ENCODE results near the gene NUDT14. TPM values are rescaled to one million over a fixed set of nuclear protein-coding genes. Genes with fewer than 3 reads are reported as not detected.

NUDT14 gene
- total RNA-seq, 4 donors from 2014 or later = 0.66 to 2.7 (median 1.8) TPM

DNA sequence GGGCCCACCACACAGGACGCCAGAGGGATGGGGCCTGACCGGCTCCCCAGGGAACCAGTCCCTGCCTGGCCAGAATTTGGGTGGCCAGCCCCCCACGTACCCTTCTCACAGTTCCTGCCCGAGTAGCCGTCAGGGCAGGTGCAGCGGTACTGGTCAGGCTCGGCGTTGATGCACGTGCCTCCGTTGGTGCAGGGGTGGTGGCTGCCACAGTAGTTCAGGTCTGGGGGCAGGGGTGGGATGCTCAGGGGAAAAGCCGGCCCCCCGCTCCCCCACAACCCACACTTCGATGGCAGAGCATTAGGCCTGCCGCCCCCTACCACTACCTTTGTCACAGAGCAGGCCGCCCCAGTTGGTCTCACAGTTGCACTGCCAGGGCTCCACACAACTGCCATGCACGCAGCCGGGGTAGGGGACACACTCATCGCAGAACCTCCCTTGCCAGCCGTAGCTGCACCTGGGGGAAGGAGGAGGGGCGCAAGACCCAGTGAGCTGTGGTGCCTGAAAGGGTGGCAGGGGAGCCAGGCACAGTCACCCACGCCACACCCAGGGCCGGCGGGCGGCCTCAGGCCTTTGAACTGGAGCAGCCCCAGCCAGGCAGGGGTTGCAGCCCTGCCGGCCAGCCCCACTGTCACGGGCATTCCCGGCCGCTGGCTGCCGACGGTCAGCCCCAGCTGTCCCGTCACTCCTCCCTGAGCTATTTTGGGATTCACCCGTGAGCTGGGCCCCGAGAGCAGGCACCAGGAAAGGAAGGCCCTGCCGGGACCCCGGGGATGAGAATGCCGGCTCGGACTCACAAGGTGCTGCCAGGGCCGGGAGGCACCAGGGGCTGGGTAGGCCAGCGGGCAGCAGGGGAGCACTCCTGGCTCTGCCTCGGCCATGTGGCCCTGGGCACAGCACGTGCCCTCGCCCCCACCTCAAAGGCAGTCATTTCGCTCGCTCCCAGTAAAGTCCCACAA lies 29.0 kb downstream of the NUDT14 start:
- no peaks in the 10 kb centered on the region for H3K9me3 ChIP-seq
- TF ChIP-seq, protein P1, sequence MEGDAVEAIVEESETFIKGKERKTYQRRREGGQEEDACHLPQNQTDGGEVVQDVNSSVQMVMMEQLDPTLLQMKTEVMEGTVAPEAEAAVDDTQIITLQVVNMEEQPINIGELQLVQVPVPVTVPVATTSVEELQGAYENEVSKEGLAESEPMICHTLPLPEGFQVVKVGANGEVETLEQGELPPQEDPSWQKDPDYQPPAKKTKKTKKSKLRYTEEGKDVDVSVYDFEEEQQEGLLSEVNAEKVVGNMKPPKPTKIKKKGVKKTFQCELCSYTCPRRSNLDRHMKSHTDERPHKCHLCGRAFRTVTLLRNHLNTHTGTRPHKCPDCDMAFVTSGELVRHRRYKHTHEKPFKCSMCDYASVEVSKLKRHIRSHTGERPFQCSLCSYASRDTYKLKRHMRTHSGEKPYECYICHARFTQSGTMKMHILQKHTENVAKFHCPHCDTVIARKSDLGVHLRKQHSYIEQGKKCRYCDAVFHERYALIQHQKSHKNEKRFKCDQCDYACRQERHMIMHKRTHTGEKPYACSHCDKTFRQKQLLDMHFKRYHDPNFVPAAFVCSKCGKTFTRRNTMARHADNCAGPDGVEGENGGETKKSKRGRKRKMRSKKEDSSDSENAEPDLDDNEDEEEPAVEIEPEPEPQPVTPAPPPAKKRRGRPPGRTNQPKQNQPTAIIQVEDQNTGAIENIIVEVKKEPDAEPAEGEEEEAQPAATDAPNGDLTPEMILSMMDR (IDR thresholded peaks at IDR 0.05) = no peak
- TF ChIP-seq EP300 (IDR thresholded peaks at IDR 0.05) = no peak
- no peak for TF ChIP-seq POLR2A (IDR thresholded peaks at IDR 0.05)
- peaks cover 0 to 11% (median 0%) of the 10 kb centered on the region in 3 donors for H3K36me3 ChIP-seq
- no peak for DNase-seq (ENCODE audit: low spot score in 2 of 2)
- no peak overlapping the region for H3K4me3 ChIP-seq
- peaks cover 0 to 20% (median 0%) of the 10 kb centered on the region in 4 donors for H3K4me1 ChIP-seq
- no peak overlapping the region for H3K27ac ChIP-seq
- WGBS, 2 donors = 78 to 87% methylated on average over 16 to 32 of the region's 44 CpGs
- no peaks in the 10 kb centered on the region for H3K27me3 ChIP-seq

DNA sequence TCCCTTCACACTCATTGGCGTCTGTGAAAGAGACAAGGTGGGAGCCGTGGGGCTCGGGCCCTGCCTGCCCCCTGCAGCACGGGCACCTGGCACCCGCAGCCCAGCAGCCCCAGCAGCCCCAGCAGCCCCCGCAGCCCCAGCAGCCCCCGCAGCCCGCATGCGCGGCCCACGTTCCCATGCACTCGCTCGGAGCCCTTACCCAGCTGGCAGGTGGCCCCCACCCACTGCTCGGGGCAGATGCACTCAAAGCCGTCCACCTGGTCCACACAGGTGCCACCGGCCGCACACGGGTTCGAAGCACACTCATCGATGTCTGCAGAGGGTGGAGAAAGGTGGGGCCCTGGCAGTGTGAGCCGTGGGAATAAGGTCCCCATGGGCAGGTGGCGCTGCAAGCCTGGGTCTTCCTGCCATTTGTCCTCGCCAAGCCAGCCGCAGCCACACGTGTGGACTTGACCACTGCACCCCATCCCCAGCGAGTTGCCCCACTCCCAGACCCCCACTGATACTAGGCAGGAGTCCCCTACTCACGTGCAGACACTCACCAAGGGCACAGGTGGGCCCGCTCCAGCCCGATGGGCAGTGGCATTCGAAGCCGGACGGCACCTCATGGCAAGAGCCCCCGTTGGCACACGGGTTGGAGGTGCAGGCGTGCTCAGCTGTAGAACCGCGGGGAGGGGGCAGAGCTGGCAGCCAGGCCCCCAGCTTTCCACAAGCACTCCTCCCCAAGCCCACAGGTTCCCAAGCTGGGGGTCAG lies 29.9 kb downstream of the NUDT14 start:
- Histone ChIP-seq H3K4me3 (no peak overlapping the region), H3K4me1 (peaks cover 0 to 20% (median 0%) of the 10 kb centered on the region in 4 donors), H3K36me3 (peaks cover 0 to 16% (median 0%) of the 10 kb centered on the region in 3 donors), H3K9me3 (no peaks in the 10 kb centered on the region), H3K27me3 (no peaks in the 10 kb centered on the region), H3K27ac (no peak overlapping the region)
- DNase-seq (ENCODE audit: low spot score in 2 of 2) = no peak
- TF ChIP-seq POLR2A (IDR thresholded peaks at IDR 0.05) = no peak
- 80 to 93% methylated on average over 17 to 34 of the region's 37 CpGs for WGBS, 2 donors

DNA sequence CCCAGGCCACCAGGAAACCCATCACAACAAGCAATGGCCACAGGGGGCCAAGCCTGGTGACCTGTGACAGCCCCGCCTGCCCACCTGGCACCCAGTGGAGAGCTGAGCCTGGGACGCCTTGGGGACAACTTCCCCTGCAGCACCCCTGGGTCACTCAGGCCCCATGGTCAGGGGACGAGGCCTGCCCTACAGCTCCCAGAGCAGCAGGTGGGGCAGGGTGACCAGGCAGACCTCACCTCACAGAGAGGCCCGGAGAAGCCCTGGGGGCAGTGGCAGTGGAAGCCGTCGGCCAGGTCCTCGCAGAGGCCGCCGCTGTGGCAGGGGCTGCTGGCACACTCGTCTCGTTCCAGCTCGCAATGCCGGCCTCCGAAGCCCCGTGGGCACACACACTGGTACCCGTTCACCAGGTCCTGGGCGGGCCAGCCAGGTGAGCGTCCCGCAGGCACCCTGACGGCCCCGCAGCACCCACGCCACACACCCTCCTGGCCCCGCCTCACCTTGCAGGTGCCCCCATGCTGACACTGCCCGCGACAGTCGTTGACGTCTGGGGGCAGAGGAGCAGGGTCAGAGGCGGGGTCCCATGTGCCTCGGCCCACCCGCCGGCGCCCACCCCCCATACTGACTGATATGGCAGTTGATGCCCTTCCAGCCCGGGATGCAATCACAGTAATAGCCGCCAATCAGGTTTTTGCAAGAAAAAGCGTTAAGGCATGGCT lies 30.6 kb downstream of the NUDT14 start:
- Histone ChIP-seq H3K27me3 (no peaks in the 10 kb centered on the region), H3K27ac (no peak overlapping the region), H3K36me3 (peaks cover 0 to 16% (median 0%) of the 10 kb centered on the region in 3 donors), H3K4me3 (no peak overlapping the region), H3K9me3 (no peaks in the 10 kb centered on the region), H3K4me1 (peaks cover 0 to 20% (median 0%) of the 10 kb centered on the region in 4 donors)
- WGBS, 2 donors = 78 to 84% methylated on average over 3 to 25 of the region's 35 CpGs
- DNase-seq (ENCODE audit: low spot score in 2 of 2) = no peak
- TF ChIP-seq POLR2A (IDR thresholded peaks at IDR 0.05) = no peak
- TF ChIP-seq, protein P1 (IDR thresholded peaks at IDR 0.05) = no peak
- no peak for TF ChIP-seq EP300 (IDR thresholded peaks at IDR 0.05)

DNA sequence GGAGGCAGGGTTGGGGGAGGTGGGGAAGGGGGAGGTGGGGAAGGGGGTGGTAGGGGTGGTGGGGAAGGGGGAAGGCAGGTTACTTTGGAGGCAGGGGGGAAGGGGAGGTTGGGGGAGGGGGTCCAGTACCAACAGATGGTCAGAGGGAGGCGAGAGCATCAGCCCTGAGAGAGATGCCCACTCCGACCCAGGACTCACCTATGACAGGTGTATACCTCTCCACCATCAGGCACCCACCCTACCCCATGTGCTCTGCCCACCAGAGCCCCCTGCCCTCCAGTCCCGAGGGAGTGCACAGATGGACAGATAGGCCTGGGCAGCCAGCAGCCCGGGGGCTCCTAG lies 31.1 kb downstream of the NUDT14 start:
- TF ChIP-seq, protein P1 (IDR thresholded peaks at IDR 0.05) = no peak
- TF ChIP-seq POLR2A (IDR thresholded peaks at IDR 0.05) (no peak), EP300 (IDR thresholded peaks at IDR 0.05) (no peak)
- H3K27me3 ChIP-seq = no peaks in the 10 kb centered on the region
- peaks cover 0 to 16% (median 0%) of the 10 kb centered on the region in 3 donors for H3K36me3 ChIP-seq
- no peak overlapping the region for H3K4me3 ChIP-seq
- WGBS, 2 donors = 77 to 90% methylated on average over 2 to 4 of the region's 4 CpGs
- peaks cover 0 to 20% (median 0%) of the 10 kb centered on the region in 4 donors for H3K4me1 ChIP-seq
- no peaks in the 10 kb centered on the region for H3K9me3 ChIP-seq
- no peak for DNase-seq (ENCODE audit: low spot score in 2 of 2)
- no peak overlapping the region for H3K27ac ChIP-seq

DNA sequence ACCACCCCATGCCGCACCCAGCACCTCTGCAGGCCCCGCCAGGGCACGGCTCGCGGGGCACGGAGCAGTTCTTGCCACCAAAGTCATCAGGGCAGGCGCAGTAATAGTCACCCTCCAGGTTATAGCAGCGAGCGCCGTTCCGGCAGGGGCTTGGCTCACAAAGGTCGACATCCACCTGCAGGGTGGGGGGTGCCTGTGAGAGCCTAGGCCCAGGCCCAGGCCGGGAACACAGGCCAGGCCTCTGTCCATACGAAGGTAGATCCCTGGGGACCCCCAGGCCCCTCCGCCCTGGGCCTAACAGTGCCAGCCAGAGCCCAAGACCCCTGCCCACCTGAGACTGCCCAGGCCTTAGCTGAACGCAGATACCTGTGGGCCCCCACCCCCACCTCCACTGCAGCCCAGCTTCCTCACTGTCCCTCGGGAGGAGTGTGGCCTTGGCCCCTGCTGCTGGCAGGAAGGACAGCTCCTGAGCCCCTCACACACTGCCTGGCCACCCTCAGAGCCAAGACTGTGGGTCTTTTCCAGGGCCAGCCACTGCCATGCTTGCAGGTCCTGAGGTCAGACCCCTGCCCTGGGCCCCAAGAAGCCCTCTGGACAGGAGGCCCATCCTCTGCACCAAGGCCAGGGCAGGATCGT lies 31.8 kb downstream of the NUDT14 start:
- Histone ChIP-seq H3K36me3 (peaks cover 0 to 16% (median 0%) of the 10 kb centered on the region in 3 donors), H3K27me3 (no peaks in the 10 kb centered on the region), H3K4me1 (peaks cover 0 to 15% (median 0%) of the 10 kb centered on the region in 4 donors), H3K27ac (no peak overlapping the region), H3K9me3 (no peaks in the 10 kb centered on the region), H3K4me3 (no peak overlapping the region)
- 93 to 100% methylated on average over 7 to 11 of the region's 18 CpGs for WGBS, 2 donors
- DNase-seq (ENCODE audit: low spot score in 2 of 2) = no peak
- TF ChIP-seq, protein P1 (IDR thresholded peaks at IDR 0.05) = no peak
- no peak for TF ChIP-seq POLR2A (IDR thresholded peaks at IDR 0.05)
- no peak for TF ChIP-seq EP300 (IDR thresholded peaks at IDR 0.05)

Measured in tibial nerve (tissue), 4 donors.